K562 (cell line): ENCODE measurements around the gene PHF19. TPM values are rescaled to one million over a fixed set of nuclear protein-coding genes. Genes with fewer than 3 reads are reported as not detected.

Experiments
- ATAC-seq: fragments of 200-7000 bp; cut with Tn5 transposase; 3 replicates; pipeline ENCODE4 v1.9.1; 2020; ENCODE audit warnings: moderate library complexity
- BruUV-seq: library from RNA; stranded (reverse); fragments of 400-500 nt; replicated peaks from 2 replicates; lab custom pipeline; 2021; lab: Mats Ljungman, UMichigan
- CTCF ChIA-PET: fragments of 300-600 bp; formaldehyde crosslinking; extraction: SDS; loops from one replicate; lab custom pipeline; 2021; ENCODE audit warnings: low intra/inter-chr PET ratio; lab: Yijun Ruan, JAX
- POLR2A ChIA-PET: fragments of 300-600, 350-650 bp; sonication (Branson Sonifier 250); formaldehyde crosslinking; extraction: SDS; loops from one replicate; lab custom pipeline; 2021; ENCODE audit warnings: antibody characterized with exemption, inconsistent platforms; lab: Yijun Ruan, JAX
- DNase-seq, 4 experiments: peaks; one replicate each; pipeline versions ENCODE4 v3.0.0 to v3.0.0-alpha.2; 2011 to 2018; ENCODE audit warnings: low spot score in 3 of 4, mixed read lengths in 3 of 4; ENCODE audit errors: extremely low read depth in 1 of 4
- FAIRE-seq: peaks from 2 replicates; lab custom pipeline; 2011; peaks lifted over from hg19 to GRCh38; lab: Jason Lieb, UNC
- H2AFZ ChIP-seq: 2 replicates; pipeline ENCODE4 v1.6.0; 2011; ENCODE audit warnings: low read depth, low read length, control low read depth, inconsistent platforms
- H3K27ac ChIP-seq: fragments of 200-600 bp; 3 replicates; pipeline ENCODE4 v1.8.0; 2011; ENCODE audit warnings: low read depth, mild to moderate bottlenecking, control low read depth, inconsistent platforms, low read length, moderate library complexity, mixed read lengths; ENCODE audit errors: extremely low read depth
- H3K27me3 ChIP-seq, 2 experiments: fragments of 300-600 bp in 1 of 2; 2 replicates in 1 of 2; 3 replicates in 1 of 2; pipeline versions ENCODE4 v1.6.0 to v1.8.0; 2011; ENCODE audit warnings: inconsistent platforms in 2 of 2, low read length in 2 of 2, mild to moderate bottlenecking in 1 of 2, mixed read lengths in 1 of 2, moderate library complexity in 1 of 2; ENCODE audit not compliant: control insufficient read depth in 2 of 2, insufficient read depth in 2 of 2
- H3K36me3 ChIP-seq: fragments of 300-600 bp; 3 replicates; pipeline ENCODE4 v1.8.0; 2011; ENCODE audit warnings: mild to moderate bottlenecking, low read length, inconsistent platforms; ENCODE audit not compliant: control insufficient read depth, insufficient read depth
- H3K4me1 ChIP-seq, 2 experiments: fragments of 200-600 bp in 1 of 2; replicated peaks in 1 of 2; 2 replicates in 1 of 2; 3 replicates in 1 of 2; pipeline versions ENCODE4 v1.5.1 to v1.8.0; 2011; ENCODE audit warnings: inconsistent platforms in 2 of 2, low read length in 2 of 2, mild to moderate bottlenecking in 1 of 2, mixed read lengths in 1 of 2, moderate library complexity in 1 of 2; ENCODE audit not compliant: control insufficient read depth in 2 of 2, insufficient read depth in 2 of 2
- H3K4me2 ChIP-seq: 2 replicates; pipeline ENCODE4 v1.6.1; 2011; ENCODE audit warnings: low read length, control low read depth, inconsistent platforms, mixed read lengths; ENCODE audit not compliant: insufficient read depth
- H3K4me3 ChIP-seq: fragments of 200-600 bp; sonication (generic), shearing (Covaris generic); 2 replicates; pipeline ENCODE4 v1.5.1; 2016; ENCODE audit warnings: control low read depth, inconsistent platforms
- H3K79me2 ChIP-seq: fragments of 200-600 bp; 3 replicates; pipeline ENCODE4 v1.8.0; 2011; ENCODE audit warnings: low read length, inconsistent platforms; ENCODE audit not compliant: control insufficient read depth, insufficient read depth
- H3K9ac ChIP-seq, 2 experiments: 2 replicates each; pipeline versions ENCODE4 v1.6.0 to v1.6.1; 2011; ENCODE audit warnings: low read depth in 2 of 2, low read length in 2 of 2, control low read depth in 1 of 2, inconsistent platforms in 1 of 2, mild to moderate bottlenecking in 1 of 2, mixed read lengths in 1 of 2; ENCODE audit not compliant: insufficient read depth in 1 of 2
- H3K9me1 ChIP-seq: one replicate; pipeline ENCODE4 v1.6.0; 2011; ENCODE audit warnings: inconsistent platforms, mild to moderate bottlenecking, low read length, moderate library complexity; ENCODE audit not compliant: control insufficient read depth, insufficient read depth
- H3K9me3 ChIP-seq: replicated peaks from 2 replicates; pipeline ENCODE4 v1.5.1; 2011; ENCODE audit warnings: low read depth, low read length, inconsistent platforms; ENCODE audit not compliant: control insufficient read depth, insufficient read depth
- H4K20me1 ChIP-seq: replicated peaks from 2 replicates; pipeline ENCODE4 v1.6.1; 2011; ENCODE audit warnings: low read length, inconsistent platforms, mixed read lengths; ENCODE audit not compliant: control insufficient read depth, insufficient read depth
- HNRNPL ChIP-seq: fragments of 200-400 bp; formaldehyde crosslinking; IDR thresholded peaks from 2 replicates; pipeline ENCODE4 v1.6.1; 2017; ENCODE audit warnings: low read depth, mild to moderate bottlenecking, low read length
- MITF ChIP-seq: IDR thresholded peaks from 2 replicates; pipeline ENCODE4 v1.6.1; 2014; ENCODE audit warnings: antibody characterized with exemption
- RBM25 ChIP-seq: fragments of 200-400 bp; formaldehyde crosslinking; IDR thresholded peaks from 2 replicates; pipeline ENCODE4 v1.6.1; 2018; ENCODE audit warnings: low read length, low read depth, moderate library complexity; ENCODE audit not compliant: severe bottlenecking
- ZBTB8A ChIP-seq: fragments of 450-650 bp; IDR thresholded peaks from 2 replicates; pipeline ENCODE4 v1.6.1; 2018; ENCODE audit warnings: mild to moderate bottlenecking, moderate library complexity; ENCODE audit not compliant: partially characterized antibody
- ZC3H8 ChIP-seq: fragments of 450-650 bp; IDR thresholded peaks from 2 replicates; pipeline ENCODE4 v1.6.1; 2017
- ZNF696 ChIP-seq: fragments of 250-450 bp; sonication (Bioruptor Pico); conservative IDR thresholded peaks from 2 replicates; pipeline ENCODE4 v1.4.0; 2020; ENCODE audit warnings: mild to moderate bottlenecking, moderate library complexity
- in situ Hi-C: fragments of 300-500 bp; cut with MboI; formaldehyde crosslinking; loops from 4 replicates; pipeline ENCODE4 v1.15.0; 2018; ENCODE audit warnings: inconsistent platforms, mixed read lengths
- intact Hi-C: fragments of 100-400 bp; cut with micrococcal nuclease; formaldehyde crosslinking; loops from 2 replicates; pipeline ENCODE4 v1.14.2; 2022
- polyA plus RNA-seq, 8 experiments: library from polyadenylated mRNA; depleted of rRNA in 4 of 8; stranded (reverse) in 5 of 8; unstranded in 3 of 8; fragments of >200 nt; fragmentation: Nextera tagmentation in 2 of 8; fragmentation: Illumina TruSeq in 1 of 8; extraction: Ambion mirVana in 2 of 8; extraction: Trizol in 1 of 8; gene quantifications; 2 replicates each; pipeline versions ENCODE4 v1.2.1 to v1.2.3, GENCODE V29; 2011 to 2014; ENCODE audit warnings: inconsistent platforms in 1 of 8, missing spikeins in 1 of 8
- total RNA-seq, 7 experiments: library from RNA; depleted of rRNA in 6 of 7; stranded (reverse); fragments of >200 nt in 6 of 7; fragmentation: Illumina TruSeq in 2 of 7; extraction: Trizol in 2 of 7; gene quantifications; 2 replicates each; pipeline versions ENCODE4 v1.2.1 to v1.2.3, GENCODE V29; 2011 to 2021; ENCODE audit warnings: low replicate concordance in 1 of 7
- TF ChIP-seq, protein P1 (sequence below): sonication (generic); formaldehyde crosslinking; IDR thresholded peaks from 2 replicates; pipeline ENCODE4 v1.8.0; 2022; ENCODE audit warnings: mild to moderate bottlenecking, missing genetic modification reagents
- TF ChIP-seq, protein P2 (sequence below), 2 experiments: fragments of 250-450 bp in 1 of 2; fragments of 450-650 bp in 1 of 2; sonication (Bioruptor Pico) in 1 of 2; IDR thresholded peaks; 2 replicates each; pipeline versions ENCODE4 v1.6.1 to v1.8.0; 2016 to 2021; ENCODE audit warnings: mild to moderate bottlenecking in 2 of 2, moderate library complexity in 2 of 2, missing compliant biosample characterization in 1 of 2, missing genetic modification characterization in 1 of 2

Gene PHF19
- total and polyA plus RNA-seq, 9 of the 15 experiments (the other 6 are each of a cell fraction or from before 2014, with no cell fraction given): 95.8 to 403 (median 255) TPM

DNA sequence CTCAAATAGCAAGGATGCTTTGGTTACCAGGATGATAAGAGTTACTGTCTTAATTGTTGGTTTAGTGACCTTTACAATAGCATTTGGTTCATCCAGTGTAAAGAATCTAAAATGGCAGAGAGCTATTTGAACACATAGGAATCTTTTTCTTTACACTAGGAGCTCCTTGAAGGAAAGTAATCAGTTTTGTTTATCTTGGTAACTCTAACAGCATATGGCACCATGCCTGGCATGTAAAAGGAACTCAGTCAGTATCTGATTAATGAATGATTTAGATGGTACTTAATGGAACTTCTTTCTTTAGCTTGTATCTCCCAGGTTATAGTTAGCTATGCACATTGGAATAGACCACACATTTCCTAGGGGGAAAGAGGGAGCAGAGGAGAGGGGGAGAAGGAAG, 44.2 kb downstream of the PHF19 start:
- no peak for TF ChIP-seq ZC3H8
- TF ChIP-seq, protein P1, sequence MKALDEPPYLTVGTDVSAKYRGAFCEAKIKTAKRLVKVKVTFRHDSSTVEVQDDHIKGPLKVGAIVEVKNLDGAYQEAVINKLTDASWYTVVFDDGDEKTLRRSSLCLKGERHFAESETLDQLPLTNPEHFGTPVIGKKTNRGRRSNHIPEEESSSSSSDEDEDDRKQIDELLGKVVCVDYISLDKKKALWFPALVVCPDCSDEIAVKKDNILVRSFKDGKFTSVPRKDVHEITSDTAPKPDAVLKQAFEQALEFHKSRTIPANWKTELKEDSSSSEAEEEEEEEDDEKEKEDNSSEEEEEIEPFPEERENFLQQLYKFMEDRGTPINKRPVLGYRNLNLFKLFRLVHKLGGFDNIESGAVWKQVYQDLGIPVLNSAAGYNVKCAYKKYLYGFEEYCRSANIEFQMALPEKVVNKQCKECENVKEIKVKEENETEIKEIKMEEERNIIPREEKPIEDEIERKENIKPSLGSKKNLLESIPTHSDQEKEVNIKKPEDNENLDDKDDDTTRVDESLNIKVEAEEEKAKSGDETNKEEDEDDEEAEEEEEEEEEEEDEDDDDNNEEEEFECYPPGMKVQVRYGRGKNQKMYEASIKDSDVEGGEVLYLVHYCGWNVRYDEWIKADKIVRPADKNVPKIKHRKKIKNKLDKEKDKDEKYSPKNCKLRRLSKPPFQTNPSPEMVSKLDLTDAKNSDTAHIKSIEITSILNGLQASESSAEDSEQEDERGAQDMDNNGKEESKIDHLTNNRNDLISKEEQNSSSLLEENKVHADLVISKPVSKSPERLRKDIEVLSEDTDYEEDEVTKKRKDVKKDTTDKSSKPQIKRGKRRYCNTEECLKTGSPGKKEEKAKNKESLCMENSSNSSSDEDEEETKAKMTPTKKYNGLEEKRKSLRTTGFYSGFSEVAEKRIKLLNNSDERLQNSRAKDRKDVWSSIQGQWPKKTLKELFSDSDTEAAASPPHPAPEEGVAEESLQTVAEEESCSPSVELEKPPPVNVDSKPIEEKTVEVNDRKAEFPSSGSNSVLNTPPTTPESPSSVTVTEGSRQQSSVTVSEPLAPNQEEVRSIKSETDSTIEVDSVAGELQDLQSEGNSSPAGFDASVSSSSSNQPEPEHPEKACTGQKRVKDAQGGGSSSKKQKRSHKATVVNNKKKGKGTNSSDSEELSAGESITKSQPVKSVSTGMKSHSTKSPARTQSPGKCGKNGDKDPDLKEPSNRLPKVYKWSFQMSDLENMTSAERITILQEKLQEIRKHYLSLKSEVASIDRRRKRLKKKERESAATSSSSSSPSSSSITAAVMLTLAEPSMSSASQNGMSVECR (CRISPR knock-in tag): no peak
- TF ChIP-seq, protein P2, sequence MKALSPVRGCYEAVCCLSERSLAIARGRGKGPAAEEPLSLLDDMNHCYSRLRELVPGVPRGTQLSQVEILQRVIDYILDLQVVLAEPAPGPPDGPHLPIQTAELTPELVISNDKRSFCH (CRISPR knock-in tag; IDR thresholded peaks at IDR 0.05): no peak
- TF ChIP-seq, protein P2 (tag; IDR thresholded peaks at IDR 0.05): peak; percentile 51; the same call in 1 of the 2 replicates
- no peak for TF ChIP-seq HNRNPL
- TF ChIP-seq ZBTB8A: no peak
- no peak for TF ChIP-seq ZNF696 (CRISPR knock-in tag)
- TF ChIP-seq RBM25: no peak
- TF ChIP-seq MITF: no peak
- TF ChIP-seq, all 486 proteins: peak for 1
- ChIA-PET CTCF (no interaction called here), POLR2A (interaction anchor here (0.6 to 3.1 kb wide), 17 partner anchors 9 to 65 kb away, joined by 3 to 18 read pairs (median 5); partner anchors contain the start of genes FBXW2 and PSMD5)
- peaks cover 84% of the 10 kb centered on the region for H3K36me3 ChIP-seq
- intact Hi-C loops: no loop called here
- H3K27ac ChIP-seq: no peak overlapping the region
- FAIRE-seq (no peak), ATAC-seq (no peak), DNase-seq (no peak)
- peaks cover 0 to under 1% of the 10 kb centered on the region in 2 experiments; a peak in 3 of 5 replicates for H3K4me1 ChIP-seq
- no peaks in the 10 kb centered on the region for H3K9me3 ChIP-seq
- no peak overlapping the region for H3K9ac ChIP-seq
- no peak overlapping the region for H3K4me2 ChIP-seq
- no TSS peak for BruUV-seq
- in situ Hi-C loops: no loop called here
- H3K9me1 ChIP-seq: no peaks in the 10 kb centered on the region
- H2AFZ ChIP-seq: no peak overlapping the region
- no peaks in the 10 kb centered on the region for H4K20me1 ChIP-seq
- H3K27me3 ChIP-seq: no peaks in the 10 kb centered on the region
- H3K4me3 ChIP-seq: no peak overlapping the region
- peaks cover 28% of the 10 kb centered on the region for H3K79me2 ChIP-seq
